GM12892 (cell line): ENCODE results near the gene LMX1A.

Experiments used
- POLR2A ChIP-seq: IDR thresholded peaks from 2 replicates; pipeline ENCODE4 v1.6.1; 2011; ENCODE audit warnings: low read depth, low read length, control low read depth
- POLR2AphosphoS5 ChIP-seq: IDR thresholded peaks from 2 replicates; pipeline ENCODE4 v1.6.1; 2011; ENCODE audit warnings: low read depth, low read length, control low read depth
- TAF1 ChIP-seq: IDR thresholded peaks from 2 replicates; pipeline ENCODE4 v1.6.1; 2011; ENCODE audit warnings: low read depth, mild to moderate bottlenecking, control low read depth, low read length, borderline replicate concordance

DNA sequence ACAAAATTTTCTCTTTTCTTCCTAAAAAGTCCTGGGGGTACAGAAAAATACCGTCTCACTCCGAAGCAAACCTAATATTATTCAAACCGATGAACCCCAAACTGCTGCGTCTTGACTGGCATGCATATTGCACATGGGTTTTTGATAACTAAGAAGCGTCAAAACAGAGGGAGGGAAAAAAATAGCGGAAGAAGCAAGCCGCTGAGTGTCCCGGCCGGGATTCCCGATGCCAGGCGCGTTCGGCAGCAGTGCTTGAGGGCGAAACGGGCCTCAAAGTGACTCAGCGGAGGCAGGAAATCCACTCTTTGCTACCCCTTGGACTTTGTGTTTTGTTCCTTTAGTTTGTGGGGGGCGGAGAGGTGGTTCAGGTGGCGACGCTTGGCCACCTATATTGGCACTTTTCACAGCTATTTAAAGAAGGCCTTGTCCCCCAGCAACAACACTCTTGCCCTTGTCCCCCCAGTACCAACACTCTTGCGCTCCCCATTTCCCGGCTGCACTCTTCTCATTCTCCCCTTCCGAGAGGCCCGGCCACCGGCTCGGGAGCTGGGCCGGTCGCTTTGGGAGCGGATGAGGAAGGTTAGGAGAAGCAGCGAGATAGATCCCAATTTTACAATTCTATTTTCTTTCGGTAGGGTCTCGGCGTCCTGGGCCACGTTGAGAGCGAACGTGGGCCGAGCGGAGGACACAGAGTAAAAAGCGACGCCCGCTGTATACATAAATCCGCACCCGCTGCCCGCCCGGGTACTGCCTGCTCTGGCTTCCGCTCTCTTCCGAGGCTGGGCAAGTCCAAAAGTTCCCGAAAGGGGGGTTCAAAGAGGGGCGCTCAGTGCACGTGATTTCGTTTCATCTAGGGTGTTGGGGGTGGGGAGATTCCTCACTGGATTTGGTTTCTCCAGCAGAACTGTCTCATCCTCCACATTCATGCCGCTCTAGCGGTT lies 2.5 kb downstream of the LMX1A start:
- TF ChIP-seq POLR2AphosphoS5 (no peak), TAF1 (no peak), POLR2A (no peak)
